DOHH2 (cell line): ENCODE measurements around the gene KIF1A.
"Not testable (repeated sequence)": the region's sequence is repeated elsewhere in the genome, so short reads cannot be mapped to it uniquely, and the experiment has no call there.

Source experiments
- CTCF ChIP-seq: fragments of 200-600 bp; sonication (generic); IDR thresholded peaks from one replicate; pipeline ENCODE4 v1.5.1; 2014; ENCODE audit warnings: antibody characterized with exemption, mild to moderate bottlenecking, low read depth, low read length; ENCODE audit not compliant: poor library complexity, severe bottlenecking
- EZH2phosphoT487 ChIP-seq: fragments of 200-600 bp; sonication (generic); IDR thresholded peaks from 2 replicates; pipeline ENCODE4 v1.6.1; 2017; ENCODE audit warnings: borderline replicate concordance, mild to moderate bottlenecking, antibody characterized with exemption, low read length, moderate library complexity, mixed read lengths

GRCh38 chr2:240682431-240683224 lies 137.4 kb downstream of the KIF1A start, which contains the start of gene AQP12B:
- not testable (repeated sequence) for TF ChIP-seq CTCF, EZH2phosphoT487
